IMR-90 (cell line): Measurements from ENCODE around the gene LRRC15. TPM values are rescaled to one million over a fixed set of nuclear protein-coding genes. Genes with fewer than 3 reads are reported as not detected.

Experiments used
- ATAC-seq: fragments of 200-7000 bp; cut with Tn5 transposase; 2 replicates; pipeline ENCODE4 v1.9.1; 2020; ENCODE audit warnings: low read depth, mild to moderate bottlenecking, moderate library complexity
- BruUV-seq: library from RNA; stranded (reverse); fragments of 400-500 nt; replicated peaks from 2 replicates; lab custom pipeline; 2021; lab: Mats Ljungman, UMichigan
- CTCF ChIA-PET: fragments of 300-600 bp; formaldehyde crosslinking; extraction: SDS; loops from one replicate; lab custom pipeline; 2021; ENCODE audit warnings: antibody characterized with exemption; lab: Yijun Ruan, JAX
- POLR2A ChIA-PET: fragments of 300-600 bp; sonication (Branson Sonifier 250); formaldehyde crosslinking; loops from one replicate; lab custom pipeline; 2022; ENCODE audit warnings: antibody characterized with exemption; ENCODE audit not compliant: unreplicated experiment; lab: Charles Lee
- DNase-seq: peaks from one replicate; pipeline ENCODE4 v3.0.0; 2013
- H2AFZ ChIP-seq: replicated peaks from 2 replicates; pipeline ENCODE3; 2013; ENCODE audit warnings: low read length, mild to moderate bottlenecking; ENCODE audit not compliant: poor library complexity
- H2AK5ac ChIP-seq: 2 replicates; pipeline ENCODE4 v1.6.1; 2013; ENCODE audit warnings: low read depth, low read length, inconsistent platforms
- H2AK9ac ChIP-seq: replicated peaks from 2 replicates; pipeline ENCODE3; 2013; ENCODE audit warnings: mild to moderate bottlenecking, low read depth, low read length, moderate library complexity; ENCODE audit not compliant: poor library complexity
- H2BK120ac ChIP-seq: 2 replicates; pipeline ENCODE4 v1.6.1; 2013; ENCODE audit warnings: low read depth, low read length, inconsistent platforms
- H2BK15ac ChIP-seq: 3 replicates; pipeline ENCODE4 v1.6.1; 2013; ENCODE audit warnings: low read depth, low read length, inconsistent platforms
- H2BK20ac ChIP-seq: 2 replicates; pipeline ENCODE4 v1.6.1; 2013; ENCODE audit warnings: low read depth, mild to moderate bottlenecking, inconsistent platforms, low read length, moderate library complexity
- H2BK5ac ChIP-seq: 2 replicates; pipeline ENCODE4 v1.6.1; 2013; ENCODE audit warnings: mild to moderate bottlenecking, low read depth, low read length, inconsistent platforms; ENCODE audit not compliant: poor library complexity, severe bottlenecking
- H3K14ac ChIP-seq: replicated peaks from 2 replicates; pipeline ENCODE4 v1.6.1; 2013; ENCODE audit warnings: low read depth, low read length, inconsistent platforms
- H3K18ac ChIP-seq: 2 replicates; pipeline ENCODE4 v1.6.1; 2013; ENCODE audit warnings: low read depth, low read length, control low read depth
- H3K23ac ChIP-seq: 2 replicates; pipeline ENCODE4 v1.6.1; 2013; ENCODE audit warnings: low read depth, low read length, inconsistent platforms
- H3K27ac ChIP-seq: 2 replicates; pipeline ENCODE4 v1.5.1; 2013; ENCODE audit warnings: mild to moderate bottlenecking, control low read depth, low read length; ENCODE audit not compliant: insufficient read depth
- H3K27me3 ChIP-seq: 2 replicates; pipeline ENCODE4 v1.6.1; 2013; ENCODE audit warnings: low read length; ENCODE audit not compliant: control insufficient read depth, insufficient read depth
- H3K36me3 ChIP-seq: 2 replicates; pipeline ENCODE4 v1.6.1; 2013; ENCODE audit warnings: low read length, mixed read lengths; ENCODE audit not compliant: control insufficient read depth, insufficient read depth
- H3K4ac ChIP-seq: 2 replicates; pipeline ENCODE4 v1.6.1; 2013; ENCODE audit warnings: low read depth, low read length, inconsistent platforms
- H3K4me1 ChIP-seq: 2 replicates; pipeline ENCODE4 v1.6.1; 2013; ENCODE audit warnings: low read length, mixed read lengths; ENCODE audit not compliant: control insufficient read depth, insufficient read depth
- H3K4me2 ChIP-seq: 2 replicates; pipeline ENCODE4 v1.6.1; 2013; ENCODE audit warnings: low read depth, mild to moderate bottlenecking, control low read depth, low read length, moderate library complexity
- H3K4me3 ChIP-seq: 2 replicates; pipeline ENCODE4 v1.5.1; 2013; ENCODE audit warnings: low read depth, mild to moderate bottlenecking, control low read depth, low read length, moderate library complexity; ENCODE audit not compliant: insufficient read depth
- H3K56ac ChIP-seq: 2 replicates; pipeline ENCODE4 v1.6.1; 2013; ENCODE audit warnings: low read length, inconsistent platforms; ENCODE audit not compliant: insufficient read depth; ENCODE audit errors: extremely low read depth
- H3K79me1 ChIP-seq, 2 experiments: 2 replicates each; pipeline ENCODE4 v1.6.1; 2013; ENCODE audit warnings: low read length in 2 of 2, inconsistent platforms in 1 of 2, low read depth in 1 of 2
- H3K9ac ChIP-seq: 2 replicates; pipeline ENCODE4 v1.6.1; 2013; ENCODE audit warnings: low read depth, low read length, control low read depth
- H3K9me1 ChIP-seq: 2 replicates; pipeline ENCODE4 v1.6.1; 2013; ENCODE audit warnings: low read length, inconsistent platforms; ENCODE audit not compliant: insufficient read depth
- H3K9me3 ChIP-seq: 2 replicates; pipeline ENCODE4 v1.6.1; 2013; ENCODE audit warnings: low read length; ENCODE audit not compliant: control insufficient read depth, insufficient read depth
- H4K20me1 ChIP-seq: 2 replicates; pipeline ENCODE4 v1.6.1; 2013; ENCODE audit warnings: low read length, inconsistent platforms; ENCODE audit not compliant: insufficient read depth
- H4K5ac ChIP-seq: 2 replicates; pipeline ENCODE4 v1.6.1; 2013; ENCODE audit warnings: mild to moderate bottlenecking, low read depth, low read length, control low read depth
- H4K8ac ChIP-seq, 2 experiments: 2 replicates each; pipeline ENCODE4 v1.6.1; 2013; ENCODE audit warnings: low read depth in 2 of 2, low read length in 2 of 2, control low read depth in 1 of 2, inconsistent platforms in 1 of 2
- H4K91ac ChIP-seq: 2 replicates; pipeline ENCODE4 v1.6.1; 2013; ENCODE audit warnings: low read depth, low read length, inconsistent platforms; ENCODE audit not compliant: insufficient read depth
- BHLHE40 ChIP-seq: fragments of 150-350 bp; IDR thresholded peaks from 2 replicates; pipeline ENCODE4 v1.6.1; 2016; ENCODE audit warnings: mild to moderate bottlenecking, low read depth, low read length
- CEBPB ChIP-seq: IDR thresholded peaks from 2 replicates; pipeline ENCODE4 v1.6.1; 2012; ENCODE audit warnings: low read depth, low read length, improper control_type of control experiment
- CHD1 ChIP-seq: IDR thresholded peaks from 2 replicates; pipeline ENCODE4 v1.6.1; 2012; ENCODE audit warnings: low read depth, low read length, improper control_type of control experiment
- CTCF ChIP-seq: conservative IDR thresholded peaks from 2 replicates; pipeline ENCODE4 v1.5.1; 2012; ENCODE audit warnings: mild to moderate bottlenecking, low read depth, low read length, improper control_type of control experiment
- ELK1 ChIP-seq: fragments of 150-350 bp; IDR thresholded peaks from 2 replicates; pipeline ENCODE4 v1.6.1; 2016; ENCODE audit warnings: low read depth, mild to moderate bottlenecking, low read length, moderate library complexity, borderline replicate concordance
- MAFK ChIP-seq: IDR thresholded peaks from 2 replicates; pipeline ENCODE4 v1.6.1; 2012; ENCODE audit warnings: low read depth, low read length, improper control_type of control experiment
- MAZ ChIP-seq: IDR thresholded peaks from 2 replicates; pipeline ENCODE4 v1.6.1; 2012; ENCODE audit warnings: low read depth, mild to moderate bottlenecking, low read length, improper control_type of control experiment, moderate library complexity, borderline replicate concordance
- MXI1 ChIP-seq: IDR thresholded peaks from 2 replicates; pipeline ENCODE4 v1.6.1; 2012; ENCODE audit warnings: low read depth, mild to moderate bottlenecking, low read length, moderate library complexity, borderline replicate concordance
- NFE2L2 ChIP-seq: fragments of 150-350 bp; IDR thresholded peaks from 2 replicates; pipeline ENCODE4 v1.6.1; 2016; ENCODE audit warnings: low read depth, mild to moderate bottlenecking, low read length
- POLR2A ChIP-seq: IDR thresholded peaks from 2 replicates; pipeline ENCODE4 v1.6.1; 2012; ENCODE audit warnings: mild to moderate bottlenecking, low read depth, low read length
- RAD21 ChIP-seq: IDR thresholded peaks from 2 replicates; pipeline ENCODE4 v1.6.1; 2012; ENCODE audit warnings: low read length, improper control_type of control experiment
- RCOR1 ChIP-seq: IDR thresholded peaks from 2 replicates; pipeline ENCODE4 v1.6.1; 2012; ENCODE audit warnings: mild to moderate bottlenecking, low read length, improper control_type of control experiment; ENCODE audit not compliant: insufficient replicate concordance
- RFX5 ChIP-seq: IDR thresholded peaks from 2 replicates; pipeline ENCODE4 v1.8.0; 2012; ENCODE audit warnings: low read depth, mild to moderate bottlenecking, low read length, moderate library complexity
- USF2 ChIP-seq: fragments of 150-350 bp; IDR thresholded peaks from 2 replicates; pipeline ENCODE4 v1.6.1; 2017; ENCODE audit warnings: mild to moderate bottlenecking, antibody characterized with exemption, low read length, low read depth
- WGBS, 2 experiments: methylation state at CpG; one replicate each; pipeline versions ENCODE4 v1.1.5 to v1.1.7; 2013; ENCODE audit warnings: missing lambda C conversion rate in 2 of 2; ENCODE audit not compliant: insufficient read length in 1 of 2; ENCODE audit errors: extremely low coverage in 2 of 2; 5-methylcytosine and 5-hydroxymethylcytosine counted together
- dilution Hi-C: fragments of 300-500 bp; cut with HindIII; formaldehyde crosslinking; loops from one replicate; pipeline ENCODE4 v1.14.3; 2018; ENCODE audit warnings: low sequenced_read_pairs; ENCODE audit not compliant: unreplicated experiment
- in situ Hi-C: fragments of 300-500 bp; cut with MboI; formaldehyde crosslinking; loops from 3 replicates; pipeline ENCODE4 v1.14.3; 2019; ENCODE audit warnings: low sequenced_read_pairs, inconsistent platforms, mixed read lengths
- intact Hi-C: fragments of 100-400 bp; cut with micrococcal nuclease; formaldehyde crosslinking; loops from 2 replicates; pipeline ENCODE4 v1.10.0; 2022
- polyA plus RNA-seq, 3 experiments: library from polyadenylated mRNA; depleted of rRNA; stranded (reverse); fragments of >200 nt; gene quantifications; 2 replicates each; pipeline ENCODE4 v1.2.3, GENCODE V29; 2012; ENCODE audit warnings: low replicate concordance in 1 of 3
- total RNA-seq: library from RNA; depleted of rRNA; stranded (reverse); fragments of >200 nt; gene quantifications from 2 replicates; pipeline ENCODE4 v1.2.3, GENCODE V29; 2012

Gene LRRC15
- total and polyA plus RNA-seq, 2 of the 4 experiments (the other 2 are of a cell fraction) = 2.5 to 9.0 TPM

GRCh38 chr3:194379231-194379630, 9.7 kb upstream of the LRRC15 start:
- Histone ChIP-seq H2BK5ac (no peak overlapping the region), H3K23ac (no peak overlapping the region), H3K27ac (no peak overlapping the region), H2AFZ (no peak overlapping the region), H2AK5ac (no peak overlapping the region), H4K5ac (no peak overlapping the region), H3K9ac (no peak overlapping the region), H3K14ac (no peak overlapping the region), H3K4me2 (no peak overlapping the region), H3K9me1 (0 out of 2 replicates have a peak, but pooled peaks cover 3% of the 10 kb centered on the region), H3K27me3 (peaks cover 29% of the 10 kb centered on the region), H3K4ac (no peak overlapping the region), H3K36me3 (no peaks in the 10 kb centered on the region), H4K20me1 (no peaks in the 10 kb centered on the region), H3K18ac (no peak overlapping the region), H3K4me1 (no peaks in the 10 kb centered on the region), H2BK120ac (no peak overlapping the region), H2BK20ac (no peak overlapping the region), H3K79me1 (no peaks in the 10 kb centered on the region), H2AK9ac (no peak overlapping the region), H3K4me3 (no peak overlapping the region), H3K56ac (no peak overlapping the region), H4K91ac (no peak overlapping the region), H2BK15ac (no peak overlapping the region), H4K8ac (no peak overlapping the region), H3K9me3 (no peaks in the 10 kb centered on the region)
- 80% methylated on average over 1 of the region's 6 CpGs; no CpG with 5 or more reads in 1 of the 2 experiments for WGBS, 2 experiments
- TF ChIP-seq MXI1 (no peak), MAZ (no peak), ELK1 (no peak), CEBPB (no peak), MAFK (no peak), POLR2A (no peak), USF2 (no peak), NFE2L2 (no peak), RCOR1 (no peak), CTCF (no peak), RFX5 (no peak), CHD1 (no peak), RAD21 (no peak), BHLHE40 (no peak)
- ChIA-PET CTCF (no interaction called here), POLR2A (no interaction called here)
- ATAC-seq (no peak), DNase-seq (no peak)
- in situ Hi-C loops = no loop called here
- no TSS peak for BruUV-seq
- intact Hi-C loops = no loop called here
- dilution Hi-C loops = no loop called here
